Activated T-helper 1 cell treated with anti-CD3 and anti-CD28 coated beads, Interleukin-12 subunit alpha, Interleukin-12 subunit beta, Interleukin-2, Interleukin-4 antibody, amounts not matched to agents 30 ng/mL and 10 ng/mL and 1 ng/mL, durations not matched to agents 14 hours and 24 hours and 36 hours (primary cell): ENCODE measurements around the gene HOXD11. TPM values are rescaled to one million over a fixed set of nuclear protein-coding genes. Genes with fewer than 3 reads are reported as not detected.
A peak's percentile ranks its signal among the peaks of the same experiment; 100 is the strongest.

Source experiments
- DNase-seq: peaks from one replicate; pipeline ENCODE4 v3.0.0; 2021; ENCODE audit warnings: low spot score
- H3K27ac Mint-ChIP-seq: one replicate; pipeline ENCODE4 v1.8.0; 2021; ENCODE audit warnings: mild to moderate bottlenecking, mixed read lengths
- H3K27me3 Mint-ChIP-seq: one replicate; pipeline ENCODE4 v1.8.0; 2022; ENCODE audit warnings: mild to moderate bottlenecking, moderate library complexity, mixed read lengths; ENCODE audit not compliant: insufficient read depth
- H3K36me3 Mint-ChIP-seq: one replicate; pipeline ENCODE4 v1.8.0; 2021; ENCODE audit warnings: low read depth, mixed read lengths
- H3K4me1 Mint-ChIP-seq: one replicate; pipeline ENCODE4 v1.8.0; 2021; ENCODE audit warnings: low read depth, mixed read lengths
- H3K4me3 Mint-ChIP-seq: one replicate; pipeline ENCODE4 v1.8.0; 2021; ENCODE audit warnings: mild to moderate bottlenecking, moderate library complexity, mixed read lengths
- H3K9me3 Mint-ChIP-seq: one replicate; pipeline ENCODE4 v1.8.0; 2021; ENCODE audit warnings: mixed read lengths
- intact Hi-C: fragments of 100-400 bp; cut with micrococcal nuclease; formaldehyde crosslinking; loops from one replicate; pipeline ENCODE4 v1.15.1; 2024
- total RNA-seq: library from RNA; stranded (reverse); gene quantifications from 2 replicates; pipeline ENCODE4 v1.2.3, GENCODE V29; 2022

Gene HOXD11
- total RNA-seq, 1 donor from 2014 or later: not detected

DNA sequence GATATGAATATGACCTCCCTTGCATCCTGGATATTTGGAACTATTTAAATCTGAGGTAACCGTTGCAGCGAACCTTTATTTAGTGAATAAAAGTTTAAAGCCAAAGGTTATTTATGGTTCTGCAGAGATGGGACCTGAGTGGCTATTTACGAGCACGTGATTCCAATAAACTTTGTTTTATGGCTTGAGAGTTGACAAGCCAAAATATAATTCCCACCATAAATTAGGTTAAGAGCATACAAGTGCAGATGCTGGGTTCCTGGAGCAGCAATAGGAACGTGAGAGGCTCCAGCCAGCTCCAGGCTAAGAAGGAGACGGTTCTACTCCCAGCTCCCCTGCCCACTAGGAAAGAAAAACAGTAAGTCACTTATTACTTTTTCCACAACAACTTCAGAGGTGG, 39.0 kb downstream of the HOXD11 start:
- peaks cover 76% of the 10 kb centered on the region for H3K27me3 Mint-ChIP-seq
- no peak for DNase-seq
- intact Hi-C loops: loop anchor here (2.0 kb wide), 1 partner anchor 13 kb away; no protein-coding TSS in a partner anchor
- no peak overlapping the region for H3K4me3 Mint-ChIP-seq
- H3K4me1 Mint-ChIP-seq: peaks cover 2% of the 10 kb centered on the region
- no peak overlapping the region for H3K27ac Mint-ChIP-seq
- no peaks in the 10 kb centered on the region for H3K9me3 Mint-ChIP-seq
- H3K36me3 Mint-ChIP-seq: no peaks in the 10 kb centered on the region

DNA sequence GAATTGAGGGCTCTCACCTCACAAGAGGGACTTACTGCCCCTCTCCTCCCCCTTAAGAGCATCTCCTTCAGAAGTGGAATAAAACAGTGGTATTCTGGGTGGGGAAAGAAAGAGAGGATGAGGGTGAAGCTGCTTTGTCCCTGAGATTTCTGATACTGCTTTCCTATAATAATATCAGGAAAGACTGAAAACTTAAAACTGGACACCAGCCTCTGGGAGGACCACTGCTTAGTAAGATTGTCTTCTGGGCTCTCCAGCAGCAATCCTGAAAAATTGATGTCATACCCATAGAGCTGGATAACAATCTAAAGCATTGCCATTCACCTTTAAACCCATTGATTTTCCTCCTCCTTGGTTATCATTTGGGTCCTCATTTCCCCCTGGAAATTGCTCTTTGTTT, 39.6 kb downstream of the HOXD11 start:
- no peaks in the 10 kb centered on the region for H3K4me1 Mint-ChIP-seq

DNA sequence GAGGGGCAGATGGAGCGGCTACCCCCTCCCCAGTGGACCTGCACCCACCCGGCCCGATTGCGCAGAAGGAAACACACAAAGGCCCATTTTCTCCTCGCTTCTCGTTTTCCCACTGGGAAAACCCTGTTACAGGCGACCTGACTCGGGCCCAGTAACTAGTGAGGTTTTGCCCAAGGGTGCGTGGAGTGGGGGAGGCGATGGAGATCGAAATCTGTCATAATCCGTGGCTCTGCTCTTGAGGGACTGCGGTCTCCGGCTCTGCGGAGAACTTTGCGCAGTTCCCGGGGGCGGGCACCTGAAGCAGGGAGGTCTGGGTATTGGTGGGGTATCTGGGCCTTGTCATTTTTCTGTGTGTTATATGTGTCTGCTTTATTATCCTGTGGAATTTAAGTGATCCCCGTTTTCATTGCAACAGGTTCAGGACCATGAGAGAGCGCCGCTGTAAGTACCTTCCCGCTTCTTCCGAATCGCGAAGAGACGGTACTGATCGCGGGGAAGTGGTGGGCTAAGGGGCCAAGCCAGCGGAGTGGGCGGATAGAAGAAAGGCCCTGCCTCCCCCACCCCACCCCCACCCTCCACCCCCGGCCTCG, 40.2 kb downstream of the HOXD11 start:
- Mint-ChIP-seq H3K36me3 (no peaks in the 10 kb centered on the region), H3K27ac (no peak overlapping the region), H3K9me3 (no peaks in the 10 kb centered on the region), H3K4me1 (no peaks in the 10 kb centered on the region), H3K27me3 (peaks cover 75% of the 10 kb centered on the region), H3K4me3 (no peak overlapping the region)
- intact Hi-C loops: loop anchor here (2.0 kb wide), 1 partner anchor 15 kb away; no protein-coding TSS in a partner anchor
- DNase-seq: no peak

More for the DNA sequence above, 39.6 kb downstream of the HOXD11 start:
- no peak overlapping the region for H3K27ac Mint-ChIP-seq
- H3K36me3 Mint-ChIP-seq: no peaks in the 10 kb centered on the region
- intact Hi-C loops: loop anchor here (2.0 kb wide), 1 partner anchor 14 kb away; no protein-coding TSS in a partner anchor
- peaks cover 75% of the 10 kb centered on the region for H3K27me3 Mint-ChIP-seq
- DNase-seq: no peak
- H3K9me3 Mint-ChIP-seq: no peaks in the 10 kb centered on the region
- no peak overlapping the region for H3K4me3 Mint-ChIP-seq

DNA sequence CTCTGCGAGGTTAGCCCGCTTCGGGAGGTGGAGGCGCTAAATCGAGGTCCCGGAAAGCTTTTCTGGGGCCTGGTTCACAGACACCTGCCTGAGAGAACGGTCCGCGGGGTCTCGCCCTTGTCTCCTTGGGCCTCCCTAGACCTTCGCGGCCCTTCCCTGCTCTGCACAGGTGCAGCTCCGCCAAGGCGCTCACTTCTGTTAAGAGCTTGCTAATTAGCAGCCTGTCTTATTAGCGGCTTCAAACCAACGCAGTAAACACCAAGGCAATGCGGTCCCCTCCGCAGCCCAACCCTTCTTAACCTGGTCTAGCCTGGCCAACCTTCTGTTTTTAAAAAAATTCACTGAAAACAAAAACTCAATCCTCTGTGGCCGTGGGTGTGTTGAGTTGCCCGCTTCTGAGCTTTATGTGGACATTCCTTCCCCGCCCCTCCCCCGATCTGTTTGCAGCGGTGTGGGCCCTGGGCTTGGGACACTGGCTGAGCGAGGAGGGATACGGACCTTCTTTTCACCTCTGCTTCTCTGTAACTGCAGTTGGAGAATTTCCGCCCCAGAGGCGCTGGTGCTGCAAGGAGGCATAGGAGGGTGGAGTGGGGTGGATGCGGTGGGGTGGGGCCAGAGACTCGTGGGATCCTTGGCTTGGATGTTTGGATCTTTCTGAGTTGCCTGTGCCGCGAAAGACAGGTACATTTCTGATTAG, 40.9 kb downstream of the HOXD11 start:
- no peak overlapping the region for H3K27ac Mint-ChIP-seq

DNA sequence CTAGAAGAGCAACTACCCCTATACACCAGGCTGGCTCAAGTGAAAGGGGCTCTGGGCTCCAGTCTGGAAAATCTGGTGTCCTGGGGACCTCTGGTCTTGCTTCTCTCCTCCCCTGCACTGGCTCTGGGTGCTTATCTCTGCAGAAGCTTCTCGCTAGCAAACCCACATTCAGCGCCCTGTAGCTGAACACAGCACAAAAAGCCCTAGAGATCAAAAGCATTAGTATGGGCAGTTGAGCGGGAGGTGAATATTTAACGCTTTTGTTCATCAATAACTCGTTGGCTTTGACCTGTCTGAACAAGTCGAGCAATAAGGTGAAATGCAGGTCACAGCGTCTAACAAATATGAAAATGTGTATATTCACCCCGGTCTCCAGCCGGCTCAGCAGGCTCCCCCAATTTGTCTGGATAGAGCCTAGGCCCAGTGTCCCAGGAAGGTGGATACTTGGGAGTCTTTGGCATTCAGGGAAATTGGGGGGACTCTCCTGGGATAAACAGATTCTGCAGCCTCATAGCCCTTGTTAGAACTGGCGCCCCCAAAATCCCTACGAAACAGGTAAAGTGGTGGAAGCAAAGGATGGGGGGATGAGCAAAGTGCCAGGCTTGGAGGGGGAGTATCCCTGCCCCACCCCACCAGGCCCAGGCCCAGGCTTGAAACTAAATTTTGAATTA, 41.8 kb downstream of the HOXD11 start:
- H3K4me1 Mint-ChIP-seq: no peaks in the 10 kb centered on the region
- no peak for DNase-seq
- no peaks in the 10 kb centered on the region for H3K9me3 Mint-ChIP-seq
- H3K4me3 Mint-ChIP-seq: no peak overlapping the region
- H3K36me3 Mint-ChIP-seq: no peaks in the 10 kb centered on the region
- H3K27ac Mint-ChIP-seq: no peak overlapping the region
- peaks cover 79% of the 10 kb centered on the region for H3K27me3 Mint-ChIP-seq
- intact Hi-C loops: loop anchor here (1.0 kb wide), 1 partner anchor 9 kb away; no protein-coding TSS in a partner anchor

More for the DNA sequence above, 40.9 kb downstream of the HOXD11 start:
- Mint-ChIP-seq H3K4me1 (no peaks in the 10 kb centered on the region), H3K9me3 (no peaks in the 10 kb centered on the region), H3K36me3 (no peaks in the 10 kb centered on the region), H3K4me3 (no peak overlapping the region), H3K27me3 (peaks cover 79% of the 10 kb centered on the region)
- DNase-seq: no peak
- intact Hi-C loops: loop anchor here (1.0 to 2.0 kb wide), 2 partner anchors 8 to 15 kb away; no protein-coding TSS in a partner anchor

DNA sequence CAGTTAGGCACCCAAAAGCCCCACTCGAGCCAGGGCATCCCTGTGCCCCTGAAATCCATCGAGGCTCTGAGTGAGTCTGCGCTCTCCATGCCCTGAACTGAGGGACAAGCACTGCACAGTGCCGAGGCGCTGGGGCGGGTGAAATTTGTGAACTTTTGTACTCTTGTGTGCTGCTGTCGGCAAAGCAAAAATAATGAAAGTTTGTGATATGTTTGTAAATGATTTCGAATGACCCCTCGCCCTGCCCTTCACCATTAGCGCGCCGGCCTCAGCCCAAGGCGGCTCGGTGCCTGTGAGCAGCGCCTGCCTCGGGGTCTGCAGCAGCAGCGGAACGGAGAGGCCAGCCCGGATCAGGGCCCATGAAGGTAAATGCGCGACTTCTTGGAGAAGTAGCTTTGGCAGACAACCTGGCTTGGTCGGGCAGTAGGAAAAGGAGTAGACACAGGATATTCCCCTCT, 42.4 kb downstream of the HOXD11 start:
- DNase-seq: no peak
- no peaks in the 10 kb centered on the region for H3K4me1 Mint-ChIP-seq
- H3K36me3 Mint-ChIP-seq: no peaks in the 10 kb centered on the region
- no peak overlapping the region for H3K4me3 Mint-ChIP-seq
- H3K9me3 Mint-ChIP-seq: no peaks in the 10 kb centered on the region
- intact Hi-C loops: no loop called here
- H3K27me3 Mint-ChIP-seq: peaks cover 79% of the 10 kb centered on the region
- no peak overlapping the region for H3K27ac Mint-ChIP-seq

DNA sequence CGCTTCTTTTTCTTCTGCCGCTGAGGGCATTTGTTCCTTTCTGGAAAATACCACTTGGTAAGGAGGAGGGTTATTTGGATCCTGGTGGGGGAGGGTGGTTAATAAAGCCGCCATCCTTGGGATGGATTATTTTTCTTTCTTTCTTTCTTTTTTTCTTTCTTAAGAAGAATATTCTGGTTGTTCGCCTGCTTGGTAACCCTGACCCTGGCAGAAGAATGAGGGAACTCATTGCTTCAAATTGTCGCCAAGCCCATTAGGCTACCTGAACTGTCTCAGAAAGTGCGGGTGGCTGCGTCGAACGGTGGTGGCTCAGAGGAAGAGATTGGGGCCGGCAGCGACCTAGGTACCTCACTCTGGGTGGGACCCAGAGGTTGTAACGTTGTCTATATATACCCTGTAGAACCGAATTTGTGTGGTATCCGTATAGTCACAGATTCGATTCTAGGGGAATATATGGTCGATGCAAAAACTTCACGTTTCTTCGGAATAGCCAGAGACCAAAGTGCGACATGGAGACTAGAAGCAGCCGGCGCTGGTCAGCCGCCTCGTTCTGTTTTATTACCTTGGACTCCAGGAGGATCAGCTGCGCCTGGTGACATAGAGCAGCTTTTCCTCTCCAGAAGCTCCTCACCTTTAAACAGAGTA, 43.0 kb downstream of the HOXD11 start:
- H3K27ac Mint-ChIP-seq: peak overlapping the region; percentile 9
- intact Hi-C loops: no loop called here
- H3K4me1 Mint-ChIP-seq: no peaks in the 10 kb centered on the region
- peaks cover 80% of the 10 kb centered on the region for H3K27me3 Mint-ChIP-seq
- no peaks in the 10 kb centered on the region for H3K36me3 Mint-ChIP-seq
- DNase-seq: no peak
- no peaks in the 10 kb centered on the region for H3K9me3 Mint-ChIP-seq
- H3K4me3 Mint-ChIP-seq: no peak overlapping the region

DNA sequence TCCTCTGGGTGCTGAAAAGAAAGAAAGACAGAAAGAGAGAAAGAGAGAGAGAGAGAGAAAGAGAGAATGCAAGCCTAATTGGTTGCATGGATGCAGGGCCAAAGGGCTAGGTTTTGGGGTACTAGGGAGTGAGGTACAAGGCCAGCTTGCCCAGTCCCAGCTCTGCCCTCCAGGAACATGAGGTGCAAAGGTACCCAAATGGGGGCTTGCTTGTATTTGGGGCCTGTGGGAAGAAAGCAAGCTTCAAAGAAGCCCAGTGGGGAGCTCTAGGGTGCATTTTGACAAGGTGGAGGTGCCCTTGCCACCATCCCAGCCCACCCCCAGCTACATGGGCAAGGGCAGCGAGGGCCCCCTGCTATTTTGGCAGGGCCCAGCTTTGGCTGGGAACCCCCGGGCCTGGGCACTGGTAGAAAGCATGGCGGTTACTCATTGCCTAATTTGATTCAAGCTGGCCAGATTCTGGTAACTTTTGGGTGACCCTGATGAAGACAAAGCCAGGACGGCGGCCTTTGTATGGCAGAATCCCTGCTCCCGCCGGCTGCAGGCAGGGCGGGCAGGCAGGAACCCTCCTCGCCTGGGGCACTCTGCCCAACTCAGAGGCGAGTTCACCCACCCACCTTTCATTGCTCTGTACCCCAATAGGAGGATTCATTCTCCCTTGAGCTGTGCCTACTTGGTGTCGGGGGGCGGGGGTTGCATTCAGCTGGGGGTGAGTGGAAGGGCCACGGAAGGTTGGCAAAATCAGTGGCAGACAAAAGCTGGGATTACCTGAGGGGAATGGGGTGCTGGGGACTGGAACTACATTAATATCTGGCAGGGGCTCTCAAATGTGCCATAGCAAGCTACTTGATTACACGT, 43.7 kb downstream of the HOXD11 start:
- Mint-ChIP-seq H3K27ac (peak overlapping the region; percentile 9), H3K36me3 (no peaks in the 10 kb centered on the region), H3K4me1 (no peaks in the 10 kb centered on the region), H3K9me3 (no peaks in the 10 kb centered on the region), H3K4me3 (no peak overlapping the region), H3K27me3 (peaks cover 81% of the 10 kb centered on the region)
- DNase-seq: no peak
- intact Hi-C loops: no loop called here

DNA sequence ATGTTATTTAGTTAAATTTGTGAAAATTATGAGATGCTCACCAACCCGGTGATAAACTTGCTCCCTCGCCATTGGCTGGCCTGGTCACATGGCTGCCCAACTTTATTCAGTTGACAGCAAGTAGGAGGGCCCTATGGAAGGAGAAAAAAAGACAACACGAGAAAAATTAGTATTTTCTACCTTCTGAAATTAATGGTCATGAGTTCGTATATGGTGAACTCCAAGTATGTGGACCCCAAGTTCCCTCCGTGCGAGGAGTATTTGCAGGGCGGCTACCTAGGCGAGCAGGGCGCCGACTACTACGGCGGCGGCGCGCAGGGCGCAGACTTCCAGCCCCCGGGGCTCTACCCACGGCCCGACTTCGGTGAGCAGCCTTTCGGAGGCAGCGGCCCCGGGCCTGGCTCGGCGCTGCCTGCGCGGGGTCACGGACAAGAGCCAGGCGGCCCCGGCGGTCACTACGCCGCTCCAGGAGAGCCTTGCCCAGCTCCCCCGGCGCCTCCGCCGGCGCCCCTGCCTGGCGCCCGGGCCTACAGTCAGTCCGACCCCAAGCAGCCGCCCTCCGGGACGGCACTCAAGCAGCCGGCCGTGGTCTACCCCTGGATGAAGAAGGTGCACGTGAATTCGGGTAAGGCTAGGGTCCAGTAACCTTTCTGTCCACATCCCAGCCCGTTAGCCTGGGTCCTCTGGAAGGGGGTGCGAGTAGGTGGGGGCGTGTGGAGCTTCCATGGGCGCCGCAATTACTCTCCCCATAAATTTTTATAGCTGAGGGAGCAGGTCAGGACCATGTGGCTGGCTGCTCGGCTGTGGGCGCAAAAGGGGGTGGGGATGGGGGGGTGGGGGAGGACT, 44.6 kb downstream of the HOXD11 start, which contains the start of gene HOXD4:
Gene HOXD4 (plus strand): TSS at position 109 of the 846 bp plus-strand sequence. CDS start 84 bp downstream, at position 193.
- no peaks in the 10 kb centered on the region for H3K9me3 Mint-ChIP-seq
- H3K27me3 Mint-ChIP-seq: peaks cover 82% of the 10 kb centered on the region
- no peaks in the 10 kb centered on the region for H3K36me3 Mint-ChIP-seq
- no peak within 1 kb of the TSS for H3K4me3 Mint-ChIP-seq
- peak within 1 kb of the TSS; percentile 9 for H3K27ac Mint-ChIP-seq
- no peaks in the 10 kb centered on the region for H3K4me1 Mint-ChIP-seq
- no peak for DNase-seq
- intact Hi-C loops: no loop called here

DNA sequence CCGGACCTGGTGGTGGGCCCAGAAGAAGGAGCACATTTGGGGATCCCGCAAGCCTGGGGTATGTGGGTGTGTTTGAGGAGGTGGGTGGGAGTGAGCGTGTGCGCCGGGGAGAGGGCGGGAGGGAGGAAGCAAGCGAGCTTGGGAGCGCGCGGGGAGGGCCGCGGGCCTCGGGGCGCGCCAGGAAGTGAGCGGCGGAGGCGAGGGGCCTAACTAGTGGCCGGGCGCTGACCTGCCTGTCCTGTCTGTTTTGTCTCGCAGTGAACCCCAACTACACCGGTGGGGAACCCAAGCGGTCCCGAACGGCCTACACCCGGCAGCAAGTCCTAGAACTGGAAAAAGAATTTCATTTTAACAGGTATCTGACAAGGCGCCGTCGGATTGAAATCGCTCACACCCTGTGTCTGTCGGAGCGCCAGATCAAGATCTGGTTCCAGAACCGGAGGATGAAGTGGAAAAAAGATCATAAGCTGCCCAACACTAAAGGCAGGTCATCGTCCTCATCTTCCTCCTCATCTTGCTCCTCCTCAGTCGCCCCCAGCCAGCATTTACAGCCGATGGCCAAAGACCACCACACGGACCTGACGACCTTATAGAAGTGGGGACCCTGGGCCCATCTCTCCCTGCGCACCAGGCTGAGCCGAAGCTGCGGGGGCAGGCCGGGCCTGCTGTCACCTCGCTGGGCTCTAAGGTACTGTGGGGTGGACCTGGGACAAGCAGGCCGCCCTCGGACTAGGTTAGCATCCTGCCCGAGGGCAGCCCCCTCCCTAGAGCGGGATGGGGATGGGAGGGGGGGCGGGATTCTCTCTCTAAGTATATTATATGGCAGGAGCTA, 45.5 kb downstream of the HOXD11 start:
- intact Hi-C loops: no loop called here
- DNase-seq: no peak
- Mint-ChIP-seq H3K4me3 (no peak overlapping the region), H3K4me1 (no peaks in the 10 kb centered on the region), H3K9me3 (no peaks in the 10 kb centered on the region), H3K27me3 (peaks cover 77% of the 10 kb centered on the region), H3K27ac (no peak overlapping the region), H3K36me3 (peaks cover 2% of the 10 kb centered on the region)
